ENCODE results near the gene IFITM5. TPM values are rescaled to one million over a fixed set of nuclear protein-coding genes. Genes with fewer than 3 reads are reported as not detected.

Gene IFITM5
- total RNA-seq, 2 donors from 2014 or later = not detected

DNA sequence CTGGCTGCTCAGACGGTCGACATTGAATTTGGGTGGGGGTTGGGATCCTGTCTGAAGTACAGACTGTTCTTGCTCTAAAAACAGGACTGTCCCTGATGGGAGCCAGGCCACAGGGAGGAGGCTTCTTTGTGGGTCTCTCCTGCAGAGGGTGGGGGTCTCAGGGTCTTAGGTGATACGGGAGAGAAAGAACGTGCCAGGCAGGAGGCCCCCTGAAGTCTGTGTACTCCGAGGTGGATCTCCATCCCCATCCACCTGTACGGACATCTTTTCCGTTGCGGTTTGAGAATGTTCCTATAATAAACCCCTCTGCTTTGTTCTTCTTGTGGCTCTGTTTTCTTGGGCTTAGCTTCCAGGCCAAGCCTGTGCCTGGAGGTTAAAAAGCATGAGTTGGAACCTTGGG lies 46.7 kb downstream of the IFITM5 start:
- Histone ChIP-seq H3K27me3 (replicated peaks; ENCODE audit: insufficient read depth) (no peaks in the 10 kb centered on the region), H3K4me3 (no peak overlapping the region), H3K27ac (no peak overlapping the region), H3K4me1 (ENCODE audit: control insufficient read depth in 1 of 2, low read depth in 2 of 2) (no peaks in the 10 kb centered on the region), H3K36me3 (peaks cover 43% of the 10 kb centered on the region), H3K9me3 (no peaks in the 10 kb centered on the region)
- ATAC-seq (ENCODE audit: insufficient number of reproducible peaks, low FRiP score, low read depth) = no peak
- DNase-seq (ENCODE audit: low spot score) = no peak
- TF ChIP-seq, protein P1, sequence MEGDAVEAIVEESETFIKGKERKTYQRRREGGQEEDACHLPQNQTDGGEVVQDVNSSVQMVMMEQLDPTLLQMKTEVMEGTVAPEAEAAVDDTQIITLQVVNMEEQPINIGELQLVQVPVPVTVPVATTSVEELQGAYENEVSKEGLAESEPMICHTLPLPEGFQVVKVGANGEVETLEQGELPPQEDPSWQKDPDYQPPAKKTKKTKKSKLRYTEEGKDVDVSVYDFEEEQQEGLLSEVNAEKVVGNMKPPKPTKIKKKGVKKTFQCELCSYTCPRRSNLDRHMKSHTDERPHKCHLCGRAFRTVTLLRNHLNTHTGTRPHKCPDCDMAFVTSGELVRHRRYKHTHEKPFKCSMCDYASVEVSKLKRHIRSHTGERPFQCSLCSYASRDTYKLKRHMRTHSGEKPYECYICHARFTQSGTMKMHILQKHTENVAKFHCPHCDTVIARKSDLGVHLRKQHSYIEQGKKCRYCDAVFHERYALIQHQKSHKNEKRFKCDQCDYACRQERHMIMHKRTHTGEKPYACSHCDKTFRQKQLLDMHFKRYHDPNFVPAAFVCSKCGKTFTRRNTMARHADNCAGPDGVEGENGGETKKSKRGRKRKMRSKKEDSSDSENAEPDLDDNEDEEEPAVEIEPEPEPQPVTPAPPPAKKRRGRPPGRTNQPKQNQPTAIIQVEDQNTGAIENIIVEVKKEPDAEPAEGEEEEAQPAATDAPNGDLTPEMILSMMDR (IDR thresholded peaks at IDR 0.05) = no peak

DNA sequence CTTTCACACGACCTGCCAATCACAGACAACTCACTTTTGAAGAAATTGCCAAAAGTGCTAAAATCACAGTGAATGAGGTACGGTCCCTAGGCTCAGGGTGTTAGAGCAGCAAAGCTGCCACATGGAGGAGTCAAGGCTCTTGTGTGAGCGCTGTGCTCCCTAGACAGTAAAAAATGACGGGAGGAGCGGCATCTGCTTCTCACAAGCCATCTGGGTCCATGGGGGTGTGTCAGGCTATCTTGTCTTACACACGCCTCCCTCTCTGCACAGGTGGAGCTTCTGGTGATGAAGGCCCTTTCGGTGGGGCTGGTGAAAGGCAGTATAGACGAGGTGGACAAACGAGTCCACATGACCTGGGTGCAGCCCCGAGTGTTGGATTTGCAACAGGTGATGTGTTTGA lies 47.8 kb downstream of the IFITM5 start:
- H3K27me3 ChIP-seq (replicated peaks; ENCODE audit: insufficient read depth) = no peaks in the 10 kb centered on the region
- TF ChIP-seq, protein P1 (IDR thresholded peaks at IDR 0.05) = no peak
- no peaks in the 10 kb centered on the region for H3K4me1 ChIP-seq (ENCODE audit: control insufficient read depth in 1 of 2, low read depth in 2 of 2)
- DNase-seq (ENCODE audit: low spot score) = no peak
- no peak for ATAC-seq (ENCODE audit: insufficient number of reproducible peaks, low FRiP score, low read depth)
- H3K9me3 ChIP-seq = no peaks in the 10 kb centered on the region
- no peak overlapping the region for H3K27ac ChIP-seq
- peaks cover 53% of the 10 kb centered on the region for H3K36me3 ChIP-seq
- no peak overlapping the region for H3K4me3 ChIP-seq

DNA sequence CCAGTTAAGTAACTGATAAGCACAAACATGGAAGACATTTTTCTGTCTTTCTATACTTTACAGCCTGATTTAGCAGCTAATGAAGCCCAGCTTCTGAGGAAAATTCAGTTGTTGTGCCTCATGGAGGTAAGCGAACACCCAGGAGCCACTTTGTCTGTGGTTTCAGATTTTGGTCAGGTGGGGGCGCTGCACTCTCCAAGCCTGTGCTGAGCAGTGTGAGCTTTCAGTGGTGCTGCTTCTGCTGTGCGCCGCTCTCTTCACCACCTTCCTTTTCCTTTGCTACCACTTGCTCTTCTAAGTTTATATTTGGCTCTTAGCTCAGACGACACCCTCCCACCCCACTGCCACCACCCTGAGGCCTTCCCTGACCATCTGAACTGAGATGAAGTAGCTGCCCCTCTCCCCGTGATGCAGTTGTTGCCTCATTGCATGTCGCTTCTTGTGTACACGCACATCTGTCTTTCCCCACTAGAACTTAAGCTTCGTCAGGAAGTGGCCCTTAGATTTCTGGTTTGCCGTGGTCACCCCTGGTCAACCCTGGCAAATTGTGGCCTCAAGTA lies 48.5 kb downstream of the IFITM5 start:
- H3K36me3 ChIP-seq = peaks cover 55% of the 10 kb centered on the region
- no peak for ATAC-seq (ENCODE audit: insufficient number of reproducible peaks, low FRiP score, low read depth)
- DNase-seq (ENCODE audit: low spot score) = no peak

DNA sequence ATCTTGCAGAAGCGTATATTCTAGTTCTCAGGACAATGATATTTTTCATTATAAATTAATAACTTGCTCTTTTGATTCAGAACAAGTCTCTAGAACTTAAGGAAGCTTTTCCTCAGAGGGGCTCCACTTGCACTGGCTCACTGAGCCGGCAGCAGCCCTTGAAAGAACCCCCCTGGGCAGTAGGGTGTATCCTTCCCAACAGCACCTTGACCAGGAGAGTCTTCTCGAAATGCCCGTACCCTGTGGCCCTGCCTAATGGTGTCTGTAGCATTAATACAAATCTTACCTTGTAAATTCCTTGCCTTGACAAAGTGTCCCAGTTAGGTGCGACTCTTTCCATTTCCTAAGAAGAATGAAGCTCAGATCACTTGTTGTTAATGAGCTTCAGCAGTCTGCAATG lies 49.1 kb downstream of the IFITM5 start:
- DNase-seq (ENCODE audit: low spot score) = no peak
- Histone ChIP-seq H3K36me3 (peaks cover 59% of the 10 kb centered on the region), H3K4me3 (no peak overlapping the region), H3K27ac (no peak overlapping the region), H3K4me1 (ENCODE audit: control insufficient read depth in 1 of 2, low read depth in 2 of 2) (no peaks in the 10 kb centered on the region), H3K27me3 (replicated peaks; ENCODE audit: insufficient read depth) (no peaks in the 10 kb centered on the region), H3K9me3 (no peaks in the 10 kb centered on the region)
- TF ChIP-seq, protein P1 (IDR thresholded peaks at IDR 0.05) = no peak
- no peak for ATAC-seq (ENCODE audit: insufficient number of reproducible peaks, low FRiP score, low read depth)

More for the DNA sequence above, 48.5 kb downstream of the IFITM5 start:
- Histone ChIP-seq H3K4me3 (no peak overlapping the region), H3K9me3 (no peaks in the 10 kb centered on the region), H3K27ac (peak overlapping the region in 1 of 2 donors; percentile 45), H3K4me1 (ENCODE audit: control insufficient read depth in 1 of 2, low read depth in 2 of 2) (no peaks in the 10 kb centered on the region), H3K27me3 (replicated peaks; ENCODE audit: insufficient read depth) (no peaks in the 10 kb centered on the region)
- TF ChIP-seq, protein P1 (IDR thresholded peaks at IDR 0.05) = peak; percentile 53

DNA sequence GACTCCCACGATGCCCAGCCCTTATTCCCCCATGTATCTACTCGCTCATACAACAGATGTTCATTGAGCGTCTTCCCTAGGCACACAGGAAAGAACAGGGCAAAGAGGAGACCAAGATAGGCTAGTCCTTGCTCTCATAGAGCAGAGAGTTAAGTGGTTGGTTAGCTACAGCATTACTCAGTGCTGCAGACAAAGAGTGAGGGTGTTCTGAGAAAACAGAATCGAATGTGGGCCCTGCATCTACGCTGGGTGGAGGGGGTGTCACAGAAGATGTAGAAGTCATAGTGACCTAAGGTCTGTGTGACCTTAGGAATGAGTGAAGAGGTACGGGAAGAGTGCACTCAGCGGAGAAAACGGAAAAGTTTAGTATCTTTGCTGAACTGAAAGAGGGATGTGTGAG lies 50.3 kb downstream of the IFITM5 start:
- TF ChIP-seq, protein P1 (IDR thresholded peaks at IDR 0.05) = no peak
- Histone ChIP-seq H3K9me3 (no peaks in the 10 kb centered on the region), H3K36me3 (peaks cover 66% of the 10 kb centered on the region), H3K4me1 (ENCODE audit: control insufficient read depth in 1 of 2, low read depth in 2 of 2) (no peaks in the 10 kb centered on the region), H3K4me3 (no peak overlapping the region), H3K27ac (no peak overlapping the region), H3K27me3 (replicated peaks; ENCODE audit: insufficient read depth) (no peaks in the 10 kb centered on the region)
- ATAC-seq (ENCODE audit: insufficient number of reproducible peaks, low FRiP score, low read depth) = no peak
- no peak for DNase-seq (ENCODE audit: low spot score)

Other genes starting within 250 kb of the IFITM5 start
- gene SCGB1C1, start 106.4 kb downstream of the IFITM5 start, total RNA-seq = not detected
- 10 to 100 TPM; 38.7 to 42.7 TPM for gene BET1L, start 92.1 kb downstream of the IFITM5 start, total RNA-seq
- 100 to 1,000 TPM in 1 of 2 donors, 10 to 100 TPM in 1; 79.4 to 102 TPM for gene RIC8A, start 91.8 kb downstream of the IFITM5 start, total RNA-seq
- gene SIRT3, start 63.2 kb downstream of the IFITM5 start, total RNA-seq = 10 to 100 TPM; 16.1 to 22.0 TPM
- 10 to 100 TPM; 79.6 to 90.8 TPM for gene PSMD13, start 62.5 kb downstream of the IFITM5 start, total RNA-seq
- 1 to 10 TPM; 5.6 to 6.6 TPM for gene NLRP6, start 21.1 kb downstream of the IFITM5 start, total RNA-seq
- gene PGGHG, start 10.4 kb downstream of the IFITM5 start, total RNA-seq = 10 to 100 TPM; 54.2 to 68.8 TPM
- gene IFITM2, start 8.3 kb upstream of the IFITM5 start, total RNA-seq = 100 to 1,000 TPM; 275 to 477 TPM
- gene IFITM1, start 14.5 kb upstream of the IFITM5 start, total RNA-seq = 100 to 1,000 TPM; 182 to 220 TPM
- gene IFITM3, start 21.3 kb upstream of the IFITM5 start, total RNA-seq = 100 to 1,000 TPM; 275 to 514 TPM
- 1 to 10 TPM in 1 of 2 donors, under 1 TPM in 1; 0.78 to 3.7 TPM for gene B4GALNT4, start 70.0 kb upstream of the IFITM5 start, total RNA-seq
- gene PKP3, start 94.7 kb upstream of the IFITM5 start, total RNA-seq = 1 to 10 TPM; 2.0 to 5.9 TPM
- 10 to 100 TPM; 24.9 to 36.8 TPM for gene SIGIRR, start 115.5 kb upstream of the IFITM5 start, total RNA-seq
- 1 to 10 TPM in 1 of 2 donors, under 1 TPM in 1; 0.68 to 2.7 TPM for gene ANO9, start 142.5 kb upstream of the IFITM5 start, total RNA-seq
- gene PTDSS2, start 150.8 kb upstream of the IFITM5 start, total RNA-seq = 10 to 100 TPM; 34.0 to 34.7 TPM
- gene RNH1, start 207.7 kb upstream of the IFITM5 start, total RNA-seq = 100 to 1,000 TPM; 224 to 355 TPM
- 10 to 100 TPM; 17.7 to 32.4 TPM for gene HRAS, start 236.1 kb upstream of the IFITM5 start, total RNA-seq
- under 1 TPM in 1 of 2 donors, not detected in 1; 0.41 TPM for gene LRRC56, start 238.0 kb upstream of the IFITM5 start, total RNA-seq